ENCODE data around the gene CORIN.

CORIN gene, protein sequence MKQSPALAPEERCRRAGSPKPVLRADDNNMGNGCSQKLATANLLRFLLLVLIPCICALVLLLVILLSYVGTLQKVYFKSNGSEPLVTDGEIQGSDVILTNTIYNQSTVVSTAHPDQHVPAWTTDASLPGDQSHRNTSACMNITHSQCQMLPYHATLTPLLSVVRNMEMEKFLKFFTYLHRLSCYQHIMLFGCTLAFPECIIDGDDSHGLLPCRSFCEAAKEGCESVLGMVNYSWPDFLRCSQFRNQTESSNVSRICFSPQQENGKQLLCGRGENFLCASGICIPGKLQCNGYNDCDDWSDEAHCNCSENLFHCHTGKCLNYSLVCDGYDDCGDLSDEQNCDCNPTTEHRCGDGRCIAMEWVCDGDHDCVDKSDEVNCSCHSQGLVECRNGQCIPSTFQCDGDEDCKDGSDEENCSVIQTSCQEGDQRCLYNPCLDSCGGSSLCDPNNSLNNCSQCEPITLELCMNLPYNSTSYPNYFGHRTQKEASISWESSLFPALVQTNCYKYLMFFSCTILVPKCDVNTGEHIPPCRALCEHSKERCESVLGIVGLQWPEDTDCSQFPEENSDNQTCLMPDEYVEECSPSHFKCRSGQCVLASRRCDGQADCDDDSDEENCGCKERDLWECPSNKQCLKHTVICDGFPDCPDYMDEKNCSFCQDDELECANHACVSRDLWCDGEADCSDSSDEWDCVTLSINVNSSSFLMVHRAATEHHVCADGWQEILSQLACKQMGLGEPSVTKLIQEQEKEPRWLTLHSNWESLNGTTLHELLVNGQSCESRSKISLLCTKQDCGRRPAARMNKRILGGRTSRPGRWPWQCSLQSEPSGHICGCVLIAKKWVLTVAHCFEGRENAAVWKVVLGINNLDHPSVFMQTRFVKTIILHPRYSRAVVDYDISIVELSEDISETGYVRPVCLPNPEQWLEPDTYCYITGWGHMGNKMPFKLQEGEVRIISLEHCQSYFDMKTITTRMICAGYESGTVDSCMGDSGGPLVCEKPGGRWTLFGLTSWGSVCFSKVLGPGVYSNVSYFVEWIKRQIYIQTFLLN

DNA sequence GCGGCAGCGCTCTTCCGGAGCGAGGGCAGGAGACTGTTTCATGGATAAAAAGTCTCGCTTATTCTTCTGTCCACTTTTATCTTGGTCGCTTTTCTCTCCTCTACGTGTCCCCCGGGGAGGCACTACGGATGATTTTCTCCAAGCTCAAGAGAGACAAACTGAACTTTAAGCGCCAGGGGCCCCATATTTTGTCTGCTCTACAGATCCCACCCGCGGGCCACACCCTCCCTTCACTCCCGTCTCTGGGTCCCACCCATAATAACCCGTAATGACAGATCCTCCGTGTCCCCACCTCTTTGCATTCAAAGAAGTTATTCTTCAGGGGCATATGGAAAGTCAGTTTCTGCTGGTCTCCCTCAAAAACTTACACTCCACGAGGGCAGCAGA, at the start of gene CORIN:
Gene CORIN, minus strand, starts transcription at position 160 of the 387 bp plus-strand sequence. Its CDS starts 118 bp downstream, at position 42.
- no peak for DNase-seq

DNA sequence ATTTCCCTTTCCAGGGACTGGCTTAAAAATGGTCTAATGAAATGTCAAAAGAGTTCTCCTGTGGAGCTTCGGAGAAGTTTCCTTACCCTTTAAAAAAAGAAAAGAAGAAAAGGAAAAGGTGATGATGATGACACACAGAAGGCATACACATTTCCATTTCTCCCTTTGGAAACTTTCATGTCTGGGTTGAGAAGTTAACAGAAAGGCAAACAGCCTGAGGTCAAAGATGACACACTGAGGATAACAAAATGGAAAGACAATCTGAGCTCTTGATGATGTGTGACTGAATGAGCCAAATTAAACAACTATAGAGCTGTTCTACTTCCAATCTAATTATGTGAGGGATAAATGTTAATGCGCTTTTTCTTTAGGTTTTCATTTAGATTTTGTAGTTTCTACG, 44.4 kb upstream of the CORIN start:
- DNase-seq = no peak

DNA sequence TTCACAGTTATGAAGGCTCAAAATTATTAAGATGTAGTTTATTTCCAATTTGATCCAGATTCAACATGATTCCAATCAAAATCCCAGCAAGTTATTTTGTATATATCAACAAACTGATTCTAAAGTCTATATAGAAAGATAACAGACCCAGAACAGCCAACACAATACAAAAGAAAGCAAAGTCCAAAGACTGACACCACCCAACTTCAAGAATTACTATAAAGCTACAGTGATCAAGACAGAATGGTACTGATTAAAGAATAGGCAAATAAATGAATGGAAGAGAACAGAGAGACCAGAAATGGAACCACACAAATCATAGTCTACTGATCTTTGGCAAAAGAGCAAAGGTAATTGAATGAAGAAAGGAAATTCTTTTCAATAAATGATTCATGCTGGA, 41.6 kb upstream of the CORIN start:
- no peak for DNase-seq

DNA sequence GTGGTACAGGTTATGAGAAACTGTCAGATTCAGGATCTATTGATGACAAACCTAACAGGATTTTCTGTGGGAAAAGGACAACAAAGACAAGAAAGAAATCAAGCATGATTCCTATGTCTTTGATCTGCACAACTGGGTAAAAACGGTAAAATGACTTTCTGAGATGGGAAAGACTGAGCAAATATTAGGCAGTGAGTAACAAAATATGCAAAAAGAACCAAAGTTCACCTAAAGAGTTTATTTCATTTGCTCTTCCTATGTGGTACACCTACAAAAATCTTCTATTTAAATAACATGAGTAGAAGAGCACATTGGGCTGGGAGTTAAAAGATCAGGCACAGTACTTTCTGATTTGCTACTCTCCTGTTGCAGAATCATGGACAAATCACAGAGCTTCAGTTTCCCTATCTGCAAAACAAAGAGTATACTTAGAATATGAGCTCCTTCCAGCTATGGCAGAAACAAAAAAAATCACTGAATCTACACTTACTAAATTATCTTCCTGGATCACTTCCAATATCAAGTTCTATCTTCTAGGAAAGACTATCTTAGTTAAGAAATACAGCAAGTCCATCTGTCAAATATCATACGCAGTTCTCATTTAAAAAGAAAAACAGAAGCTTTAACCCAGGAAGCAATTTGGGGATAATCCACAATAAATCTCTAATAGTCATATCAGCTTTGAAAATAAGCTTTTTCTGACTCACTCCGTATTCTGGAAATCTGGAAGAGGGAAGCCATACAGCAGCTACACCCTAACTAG, 39.1 kb upstream of the CORIN start:
- DNase-seq = no peak

DNA sequence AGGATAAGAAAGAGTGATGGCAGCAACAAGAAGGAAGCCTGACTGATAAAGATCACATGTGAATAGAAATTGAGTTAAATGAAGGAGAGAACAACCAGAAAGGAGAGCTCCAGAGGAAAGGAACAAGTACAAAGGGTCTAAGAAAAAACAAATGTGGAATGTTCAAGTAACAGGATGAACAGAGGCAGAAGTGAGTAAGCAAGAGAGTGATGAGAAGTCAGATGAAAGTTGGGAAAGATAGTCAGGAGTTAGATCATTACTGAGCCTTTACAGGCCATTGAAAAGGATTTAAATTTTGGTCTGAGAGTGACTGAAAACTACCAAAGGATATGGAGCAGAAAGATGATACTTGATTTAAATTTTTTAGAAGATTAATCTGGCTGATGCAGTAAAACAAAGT, 38.4 kb upstream of the CORIN start:
- no peak for DNase-seq

DNA sequence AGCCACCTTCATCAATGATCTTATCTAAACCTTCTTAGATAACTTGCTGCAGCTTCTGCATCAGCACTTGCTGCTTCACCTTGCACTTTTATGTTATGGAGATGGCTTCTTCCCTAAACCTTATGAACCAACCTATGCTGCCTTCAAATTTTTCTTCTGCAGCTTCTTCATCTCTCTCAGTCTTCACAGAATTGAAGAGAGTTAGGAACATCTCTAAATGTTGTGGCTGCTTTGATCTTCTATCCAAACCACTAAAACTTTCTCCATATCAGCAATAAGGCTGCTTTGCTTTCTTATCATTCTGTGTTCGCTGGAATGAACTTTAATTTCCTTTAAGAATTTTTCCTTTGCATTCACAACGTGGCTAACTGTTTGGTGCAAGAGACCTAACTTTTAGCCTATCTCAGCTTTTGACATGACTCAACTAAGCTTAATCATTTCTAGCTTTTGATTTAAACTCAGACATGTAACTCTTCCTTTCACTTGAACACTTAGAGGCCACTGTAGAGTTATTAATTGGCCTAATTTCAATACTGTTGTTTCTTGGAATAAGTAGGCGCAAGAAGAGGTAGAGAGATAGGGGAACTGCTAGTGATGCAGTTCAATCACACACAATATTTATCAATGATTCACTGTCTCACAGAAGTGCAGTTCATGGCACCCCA, 36.1 kb upstream of the CORIN start:
- no peak for DNase-seq

DNA sequence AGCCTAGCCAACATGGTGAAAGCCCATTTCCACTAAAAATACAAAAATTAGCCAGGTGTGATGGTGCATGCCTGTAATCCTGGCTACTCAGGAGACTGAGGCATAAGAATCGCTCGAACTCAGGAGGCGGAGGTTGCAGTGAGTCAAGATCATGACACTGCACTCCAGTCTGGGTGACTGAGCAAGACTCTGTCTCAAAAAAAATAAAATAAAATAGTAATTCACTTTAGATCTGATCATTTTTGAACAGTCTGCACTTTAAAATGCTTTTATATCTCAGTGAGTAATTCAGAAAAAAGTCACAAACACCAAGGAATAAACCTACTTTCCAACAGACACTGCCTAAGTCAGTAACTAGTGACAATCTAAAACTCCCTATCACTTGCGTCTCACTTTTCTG, 25.6 kb upstream of the CORIN start:
- no peak for DNase-seq

DNA sequence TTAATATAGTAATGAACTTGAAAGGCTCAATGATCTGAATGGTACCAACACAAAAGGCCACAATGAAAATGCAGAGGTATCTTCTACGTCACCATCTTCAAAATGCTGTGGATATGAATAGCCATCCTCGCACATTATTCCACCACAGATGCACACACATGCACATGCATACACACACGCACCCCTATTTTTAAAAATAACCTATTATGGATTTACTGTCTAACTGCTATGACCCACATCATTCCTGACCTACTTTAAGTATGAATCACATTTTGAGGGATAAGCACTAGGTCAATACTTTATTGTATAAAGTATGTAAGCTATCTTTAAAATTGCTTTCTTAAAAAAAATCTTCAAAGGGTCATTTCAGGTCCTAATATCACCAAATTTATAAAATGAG, 24.4 kb upstream of the CORIN start:
- DNase-seq = no peak

DNA sequence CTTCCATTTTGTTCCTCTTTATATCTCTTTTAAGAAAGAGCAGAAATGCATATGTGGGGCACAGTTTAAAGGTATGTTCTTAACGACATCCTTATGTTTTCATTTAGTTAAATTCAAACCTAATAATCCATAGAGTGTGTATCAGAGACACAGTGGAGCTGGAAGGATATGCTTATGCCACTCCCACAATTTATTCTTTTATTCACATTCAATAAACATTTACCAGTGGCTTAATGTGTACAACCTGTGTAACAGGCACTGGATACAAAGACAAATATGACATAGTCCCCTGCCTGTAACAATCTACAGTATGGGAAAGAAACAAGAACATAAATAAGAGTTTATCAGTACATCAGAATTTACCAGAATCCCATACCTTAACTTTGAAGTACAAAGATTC, 22.4 kb upstream of the CORIN start:
- DNase-seq = no peak

DNA sequence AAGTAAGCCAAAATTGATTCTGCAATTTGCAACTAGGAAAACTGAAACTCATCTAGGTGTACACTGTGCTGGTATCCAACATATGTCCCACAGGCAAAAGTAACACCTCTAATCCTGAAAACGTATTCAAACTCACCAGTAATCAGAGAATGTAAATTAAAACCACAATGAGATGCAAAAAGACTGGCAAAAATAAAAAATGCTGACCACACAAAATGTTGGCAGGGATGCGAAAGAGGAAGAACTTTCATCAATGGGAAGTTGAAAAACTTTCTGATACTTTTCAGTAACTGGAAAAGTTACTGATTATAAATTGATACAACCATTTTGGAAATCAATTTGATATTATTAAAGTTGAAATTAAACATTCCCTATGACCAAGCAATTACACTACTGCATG, 20.1 kb upstream of the CORIN start:
- DNase-seq = no peak

DNA sequence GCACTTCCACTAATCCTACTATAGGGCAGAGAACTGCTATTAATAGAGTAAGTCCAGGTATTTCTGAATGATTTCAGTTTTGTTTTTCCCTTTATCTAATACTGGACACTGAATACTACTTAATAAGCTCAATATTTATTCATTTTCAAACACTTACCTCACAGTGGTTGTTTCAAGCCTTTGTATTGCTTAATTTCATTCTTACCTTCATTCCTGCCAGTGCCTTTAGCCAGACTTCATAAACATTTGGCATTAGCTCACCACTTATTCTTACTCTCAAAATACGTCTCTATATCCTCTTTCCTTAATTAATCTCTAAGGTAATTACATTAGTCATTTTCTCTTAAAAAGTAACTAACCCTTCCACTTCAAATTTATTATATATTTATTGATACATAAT, 18.8 kb upstream of the CORIN start:
- no peak for DNase-seq

DNA sequence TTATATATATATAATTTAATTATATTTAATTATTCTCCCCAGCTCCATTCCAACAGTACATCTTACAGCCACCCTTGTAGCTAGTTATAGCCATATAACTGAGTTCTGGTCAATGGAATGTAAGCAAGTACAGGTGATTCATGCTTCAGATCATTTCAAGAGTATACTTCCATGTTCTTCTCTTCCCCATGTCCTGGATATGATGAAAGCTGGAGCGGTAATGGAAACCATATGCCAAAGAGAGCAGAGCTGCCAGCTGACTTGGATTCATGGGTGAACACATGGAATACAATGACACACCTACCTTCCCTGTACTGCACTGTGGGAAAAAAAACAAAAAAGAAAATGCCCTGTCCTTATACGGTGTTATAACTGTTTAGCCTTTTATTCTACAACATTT, 17.5 kb upstream of the CORIN start:
- no peak for DNase-seq

DNA sequence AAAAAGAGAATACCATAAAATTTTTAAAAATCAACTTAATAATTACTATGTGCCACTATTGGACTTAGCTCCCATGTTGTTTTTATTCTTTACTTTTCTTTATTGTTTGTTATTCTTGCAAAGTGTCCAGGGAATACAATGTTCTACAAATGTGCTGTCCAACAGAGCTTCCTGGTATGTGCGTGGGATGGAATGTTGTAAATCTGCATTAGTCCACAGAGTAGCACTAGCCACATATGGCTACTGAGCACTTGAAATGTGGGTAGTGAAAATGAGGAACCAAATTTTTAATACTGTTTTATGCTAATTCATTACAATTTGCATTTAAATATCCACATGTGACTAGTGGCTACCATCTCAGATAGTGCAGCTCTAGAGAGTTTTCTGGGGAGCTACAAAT, 14.3 kb upstream of the CORIN start:
- DNase-seq = no peak

DNA sequence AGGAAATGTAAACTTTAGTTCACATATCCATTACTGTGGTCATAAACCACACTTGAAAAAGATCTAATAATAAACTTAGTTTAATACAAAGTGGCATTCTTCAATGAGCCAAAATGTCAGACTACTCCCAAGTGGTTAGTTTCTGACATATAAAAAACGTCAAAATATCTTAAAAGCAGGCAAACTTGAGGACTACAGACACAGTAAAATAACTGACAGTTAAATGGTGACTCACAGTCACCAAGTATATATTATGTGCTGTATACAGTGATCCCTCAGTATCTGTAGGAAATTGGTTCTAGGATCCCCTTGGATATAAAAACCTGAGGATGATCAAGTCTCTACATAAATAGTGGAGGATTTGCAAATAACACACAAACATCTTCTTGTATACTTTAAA, 11.6 kb upstream of the CORIN start:
- DNase-seq = no peak

DNA sequence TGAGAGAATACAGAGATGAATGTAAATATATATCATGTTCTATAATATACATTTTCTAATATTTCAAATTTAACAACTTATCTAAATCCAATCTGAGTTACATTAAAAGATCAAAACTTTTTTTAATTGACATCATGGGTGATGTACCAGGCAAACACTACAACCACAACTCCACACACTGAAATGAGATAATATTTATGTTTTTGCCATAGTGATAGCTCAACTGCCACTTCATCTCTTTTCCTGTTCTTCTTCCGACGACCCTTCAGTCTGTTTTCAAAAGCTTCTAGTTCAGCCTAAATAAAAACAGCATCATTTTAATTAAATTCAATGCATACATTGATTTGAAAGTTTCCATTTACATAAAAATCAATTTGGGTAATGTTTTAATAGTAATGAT, 10.2 kb upstream of the CORIN start:
- DNase-seq = no peak

DNA sequence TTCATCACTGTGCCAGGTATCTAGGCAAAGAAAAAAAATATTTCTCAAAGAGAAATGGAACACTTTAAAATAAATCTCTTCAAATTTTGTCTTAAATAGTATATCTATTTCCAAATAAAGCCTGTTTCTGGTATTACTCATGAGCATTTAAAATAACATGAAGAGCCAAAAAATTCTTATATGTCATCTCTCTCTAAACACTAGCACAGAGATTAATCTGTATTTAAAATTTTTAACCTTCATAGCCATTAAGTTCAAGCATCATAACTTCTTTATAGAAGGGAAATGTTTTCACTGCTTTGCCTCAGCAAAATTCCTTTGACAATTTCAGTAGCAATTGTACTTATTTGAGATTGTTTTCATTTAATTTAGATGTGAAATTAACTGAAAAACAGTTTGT, 5.1 kb upstream of the CORIN start:
- DNase-seq = no peak

DNA sequence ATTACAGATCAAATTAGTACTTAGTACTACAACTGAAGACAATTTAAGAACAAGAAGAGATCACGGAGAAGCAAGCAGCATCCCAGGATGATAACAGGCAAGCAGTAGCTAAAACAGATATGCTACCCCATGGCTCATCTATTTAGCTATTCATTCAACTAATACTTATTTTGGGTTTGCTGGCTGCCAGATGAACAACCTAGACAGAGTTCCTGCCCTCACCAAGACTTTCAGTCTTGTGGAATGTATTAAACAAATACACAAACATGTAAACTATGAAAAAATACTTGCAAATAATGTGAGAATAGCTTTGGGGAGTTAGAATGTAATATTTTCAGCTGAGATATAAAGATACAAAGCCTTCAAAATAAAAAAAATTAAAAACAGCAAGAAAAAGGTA, 2.4 kb upstream of the CORIN start:
- DNase-seq = no peak

DNA sequence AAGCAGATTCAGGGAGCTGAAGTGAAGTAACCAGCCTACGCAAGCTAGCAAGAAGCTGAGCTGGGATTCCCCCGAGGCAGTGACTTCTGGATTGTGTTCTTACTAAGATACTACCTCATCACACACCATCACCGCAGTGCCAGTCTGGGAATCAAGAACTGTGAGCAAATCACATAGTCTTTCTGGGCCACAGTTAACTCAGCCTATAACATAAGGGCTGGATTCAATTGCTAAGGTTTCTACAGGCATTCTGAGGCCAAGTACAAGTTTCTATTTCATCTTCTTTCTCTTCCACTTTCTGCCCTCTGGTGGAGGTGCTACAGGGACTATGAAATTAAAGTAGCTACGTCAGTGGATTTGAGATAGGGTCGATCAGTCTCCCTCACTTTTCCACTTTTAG, 1.4 kb upstream of the CORIN start:
- DNase-seq = peak in 1 of 2 experiments; percentile 37

DNA sequence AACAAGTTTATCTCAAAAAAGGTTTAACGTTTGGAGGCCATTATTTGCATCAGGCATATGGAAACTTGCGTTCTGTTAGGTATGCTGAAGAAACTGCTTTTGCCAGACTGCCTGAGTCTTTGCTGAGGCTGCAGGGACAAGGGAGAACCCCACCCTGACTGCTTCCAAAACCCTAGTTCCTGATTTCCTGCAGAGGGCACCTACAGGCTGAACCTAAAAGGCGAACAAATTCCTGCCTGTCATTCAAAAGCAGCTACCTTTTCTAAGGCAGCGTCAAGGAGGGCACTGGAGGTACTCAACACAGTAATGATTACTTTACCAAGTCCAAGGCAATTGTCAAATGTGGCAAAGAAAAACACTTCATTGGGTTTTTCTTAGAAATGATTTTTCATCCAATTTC, 578 bp upstream of the CORIN start:
- no peak for DNase-seq

DNA sequence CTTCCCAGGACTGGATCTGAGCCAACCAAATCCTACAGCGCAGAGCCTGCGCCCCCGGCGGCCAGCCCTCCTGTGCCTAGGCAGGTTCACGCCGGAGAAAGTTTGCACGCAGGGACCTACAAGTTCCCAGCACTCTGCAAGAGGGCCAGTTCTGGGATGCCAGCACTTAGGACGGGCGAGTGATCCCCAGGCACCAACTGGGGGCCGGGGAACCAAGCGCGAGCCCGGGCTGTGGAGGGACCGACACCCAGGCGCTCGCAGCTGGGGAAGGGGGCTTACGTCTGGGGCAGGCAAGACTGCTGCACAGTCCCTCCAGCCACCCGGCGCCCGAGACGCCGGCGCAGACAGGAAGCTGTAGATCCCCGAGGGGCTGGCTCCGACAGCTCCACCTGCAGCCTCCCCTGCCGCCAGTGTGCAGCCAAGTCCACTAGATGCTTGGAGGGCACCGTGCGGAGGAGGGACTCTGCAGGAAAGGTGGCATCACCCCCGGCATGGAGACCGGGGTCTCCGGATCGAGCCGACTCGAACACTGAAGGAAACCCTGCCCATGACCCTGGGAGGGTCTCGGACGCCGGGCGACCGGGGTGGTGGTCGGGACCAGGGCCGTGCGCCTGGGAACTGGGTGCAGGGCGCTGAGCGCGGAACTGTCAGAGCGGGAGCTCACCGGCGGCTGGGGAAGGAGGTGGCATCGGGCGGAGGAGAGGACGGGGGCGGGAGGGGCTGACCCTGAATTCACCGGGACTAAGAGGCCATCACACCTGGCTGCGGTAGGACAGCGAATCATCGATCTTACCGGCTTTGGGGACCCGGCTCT, 566 bp downstream of the CORIN start:
- DNase-seq = peak; percentile 34 to 85

DNA sequence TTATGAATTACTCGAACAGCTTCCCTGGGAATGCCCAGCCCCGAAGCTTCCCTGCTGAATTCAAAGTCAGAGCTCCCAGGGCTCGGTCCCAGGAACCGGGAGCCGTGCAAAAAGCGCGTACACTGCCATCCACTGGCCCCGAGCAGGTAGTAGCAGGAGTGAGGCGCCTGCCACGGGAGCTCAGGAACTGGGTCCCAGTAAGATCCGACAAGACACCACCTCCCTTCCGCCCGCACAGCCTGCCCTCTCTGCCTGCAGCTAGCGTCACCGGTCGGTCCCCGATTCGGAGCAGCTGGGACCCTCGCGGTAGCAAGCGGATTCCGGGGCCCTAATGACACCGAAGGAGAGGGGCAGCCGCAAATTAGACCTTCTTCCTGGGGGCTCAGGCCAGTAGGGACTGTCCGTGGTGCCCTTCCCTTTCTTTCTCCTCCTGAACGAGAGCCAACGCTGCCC, 1.2 kb downstream of the CORIN start:
- DNase-seq = peak; percentile 86 to 94

DNA sequence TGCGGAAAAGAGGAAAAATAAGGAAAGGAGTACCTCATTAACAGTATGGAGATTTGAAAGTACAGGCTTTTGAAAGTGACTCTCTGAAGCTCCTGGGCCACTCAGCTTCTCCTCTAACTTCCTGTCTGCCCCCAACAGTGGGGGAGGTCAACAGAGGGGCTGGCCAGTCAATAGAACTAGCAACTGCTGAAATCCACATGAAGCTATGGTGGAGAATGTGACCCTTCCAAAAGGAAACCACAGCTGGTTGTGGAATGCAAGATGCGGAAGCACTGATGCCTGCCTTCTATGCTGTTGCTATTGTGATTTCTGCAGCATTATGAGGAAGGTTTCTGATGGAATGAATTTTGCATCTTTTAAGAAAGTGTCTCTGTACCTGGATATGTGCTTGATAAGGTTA, 2.4 kb downstream of the CORIN start:
- no peak for DNase-seq

All from NCI-H526 (cell line).